NOMO-1 (cell line): ENCODE measurements around the gene MICAL3.

Experiments
- DNase-seq, 2 experiments: peaks; one replicate each; lab custom pipeline; 2025; ENCODE audit not compliant: unreplicated experiment in 2 of 2; lab: John Stamatoyannopoulos, UW

MICAL3 gene

DNA sequence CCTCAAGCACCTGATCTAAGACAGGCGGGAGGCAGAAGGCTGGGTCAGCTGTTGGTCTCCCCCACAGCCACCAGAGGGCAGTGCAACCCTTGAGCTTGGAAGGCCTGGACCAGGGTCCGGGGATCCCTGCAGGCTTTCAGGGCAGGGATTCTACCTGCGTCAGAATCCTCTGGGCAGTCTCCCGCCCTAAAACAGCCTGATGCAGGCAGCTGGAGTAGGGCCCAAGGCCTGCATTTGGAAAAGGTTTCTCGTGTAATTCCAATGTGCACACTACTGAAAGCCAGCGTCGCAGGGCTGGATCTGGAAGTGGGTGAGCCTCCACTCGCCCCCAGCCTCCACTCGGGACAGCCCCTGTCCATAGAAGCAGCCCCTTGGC lies 281.8 kb downstream of the MICAL3 start:
- peak in 1 of 2 experiments; percentile 18 for DNase-seq

DNA sequence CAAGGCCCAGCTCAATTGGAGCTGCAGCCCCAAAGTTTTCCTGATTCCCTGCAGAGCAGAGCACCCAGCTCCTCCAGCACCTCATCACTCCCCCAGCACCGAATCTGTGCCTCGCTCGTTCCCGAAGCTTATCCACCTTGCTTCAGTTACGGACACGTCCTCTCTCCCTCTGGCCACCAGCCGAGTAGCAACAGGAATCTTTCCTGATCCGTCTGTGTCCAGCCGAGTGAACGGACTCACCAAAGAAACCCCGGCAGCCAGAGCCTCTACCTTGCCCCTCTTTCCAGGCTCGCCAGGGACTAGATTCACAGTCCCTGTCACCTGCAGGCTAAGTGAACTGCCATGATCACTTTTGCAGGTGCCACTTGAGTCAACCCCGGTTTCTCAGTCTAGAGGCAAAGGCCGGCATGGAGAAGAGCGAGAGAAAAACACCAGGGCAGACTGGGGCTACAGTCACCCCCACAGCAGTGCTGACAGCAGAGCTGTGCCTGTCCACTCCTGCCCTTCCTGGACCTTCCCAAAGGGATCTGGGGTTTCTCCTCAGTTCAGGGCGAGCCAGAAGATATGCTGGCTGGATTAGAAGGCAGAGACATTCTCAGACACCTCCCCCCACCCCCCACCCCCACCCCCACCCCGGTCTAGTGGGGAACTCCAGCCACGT lies 282.4 kb downstream of the MICAL3 start:
- no peak for DNase-seq

DNA sequence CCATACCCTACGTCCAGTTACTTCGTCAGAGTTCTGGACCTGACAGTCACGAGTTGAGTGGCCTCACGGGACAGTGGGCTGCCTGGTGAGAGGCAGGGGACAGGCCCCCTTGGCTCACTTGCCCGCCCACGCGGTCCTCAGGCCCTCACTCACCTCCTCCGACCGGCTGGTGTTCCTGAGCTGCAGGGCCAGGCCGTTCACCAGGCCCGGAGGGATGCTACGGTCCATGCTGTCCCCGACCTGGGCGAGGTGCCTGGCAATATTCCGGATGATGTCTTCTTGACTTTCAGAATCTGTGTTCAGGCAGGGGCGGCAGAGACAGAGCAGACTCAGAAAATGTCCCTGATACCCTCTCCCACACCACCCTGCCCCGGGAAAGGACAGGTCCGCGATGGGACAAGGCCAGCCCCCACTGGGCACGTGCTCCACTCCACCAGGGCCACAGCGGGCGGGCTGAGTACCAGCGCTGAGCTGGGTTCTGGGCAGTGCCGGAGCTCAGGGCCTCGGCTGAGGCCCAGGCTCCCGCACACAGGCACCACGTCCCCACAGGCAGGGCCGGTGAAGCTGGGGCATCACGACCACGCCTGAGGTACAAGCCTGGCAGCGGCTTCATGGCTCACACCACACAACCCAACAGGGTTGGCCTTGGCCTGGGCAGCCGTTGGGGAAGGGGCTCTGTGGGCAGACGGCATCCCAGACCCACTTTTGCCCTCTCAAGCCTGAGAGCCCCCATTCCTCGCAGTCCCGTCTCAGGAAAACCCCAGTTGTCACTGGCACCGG lies 285.0 kb downstream of the MICAL3 start:
- no peak for DNase-seq

DNA sequence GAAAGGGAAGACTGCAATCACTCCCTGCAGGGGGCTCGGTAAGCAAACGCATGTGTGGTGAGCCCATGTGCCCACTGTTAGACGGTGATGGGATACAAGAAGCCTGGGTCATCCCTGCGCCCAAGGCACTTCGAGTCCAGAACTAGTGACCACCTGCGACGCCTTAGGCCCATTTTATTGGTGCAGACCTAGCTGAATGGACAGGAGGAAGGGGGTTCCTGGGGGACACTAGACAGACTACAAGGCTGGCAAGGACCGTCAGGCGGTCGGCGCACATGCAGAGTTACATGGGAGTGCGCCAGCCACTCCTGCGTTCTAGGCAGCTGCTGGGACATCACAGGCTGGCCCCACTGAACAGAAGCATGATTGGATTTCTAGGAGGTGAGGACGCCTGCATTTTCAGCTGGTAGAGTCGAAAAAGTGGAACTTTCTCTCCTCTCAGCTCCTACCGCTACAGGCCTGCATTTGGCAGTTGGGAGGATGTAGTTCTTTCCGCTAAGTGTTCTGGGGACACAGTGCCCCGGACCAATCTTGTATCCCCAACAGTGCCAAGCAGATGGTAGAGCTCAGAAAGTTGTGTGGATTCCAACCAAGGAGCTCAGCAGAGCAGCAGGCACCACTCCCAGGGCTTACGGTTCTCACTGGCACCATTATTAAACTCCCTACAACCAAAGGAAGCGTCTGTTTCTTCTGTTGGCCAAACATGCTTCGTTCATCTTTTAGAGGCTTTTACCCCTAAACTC lies 285.8 kb downstream of the MICAL3 start:
- no peak for DNase-seq
